G401 (cell line): ENCODE measurements around the gene NMNAT2. TPM values are rescaled to one million over a fixed set of nuclear protein-coding genes. Genes with fewer than 3 reads are reported as not detected.

Source experiments
- DNase-seq: peaks from one replicate; pipeline ENCODE4 v3.0.0-alpha.2; 2015; ENCODE audit warnings: low spot score
- in situ Hi-C: cut with HindIII; loops from 2 replicates; pipeline ENCODE4 v1.10.0; 2016; ENCODE audit warnings: low sequenced_read_pairs, mixed read lengths
- total RNA-seq: library from RNA; depleted of rRNA; stranded (reverse); fragments of >200 nt; shearing (Covaris generic); gene quantifications from 2 replicates; pipeline ENCODE4 v1.2.3, GENCODE V29; 2014; rRNA removed

The NMNAT2 gene
- total RNA-seq, 1 experiment from 2014 or later, result 0.27 TPM

- in situ Hi-C loops, result no loop called here
- DNase-seq, result no peak
Measured at GRCh38 chr1:183210681-183211080, 207.5 kb downstream of the NMNAT2 start.

GRCh38 chr1:183209533-183210158, 208.5 kb downstream of the NMNAT2 start:
- no peak for DNase-seq
- in situ Hi-C loops, result no loop called here

- in situ Hi-C loops, result no loop called here
- DNase-seq, result no peak
Measured at GRCh38 chr1:183206538-183207122, 211.6 kb downstream of the NMNAT2 start.

- no peak for DNase-seq
- in situ Hi-C loops, result no loop called here
Measured at GRCh38 chr1:183205196-183205781, 212.9 kb downstream of the NMNAT2 start.

GRCh38 chr1:183203094-183203493, 215.1 kb downstream of the NMNAT2 start:
- in situ Hi-C loops, result no loop called here

GRCh38 chr1:183200451-183200850, 217.7 kb downstream of the NMNAT2 start:
- no peak for DNase-seq
- in situ Hi-C loops, result no loop called here

More at GRCh38 chr1:183203094-183203493, 215.1 kb downstream of the NMNAT2 start:
- no peak for DNase-seq

- in situ Hi-C loops, result no loop called here
- no peak for DNase-seq
Measured at GRCh38 chr1:183199304-183199703, 218.9 kb downstream of the NMNAT2 start.

GRCh38 chr1:183198463-183198862, 219.7 kb downstream of the NMNAT2 start:
- in situ Hi-C loops, result no loop called here
- DNase-seq, result no peak

Other genes with a start within 250 kb of the NMNAT2 start
- 0.61 and 0.68 TPM in 2 replicates for gene LAMC2, start 232.1 kb downstream of the NMNAT2 start, total RNA-seq
- 25.7 and 32.7 TPM in 2 replicates for gene SMG7, start 54.1 kb upstream of the NMNAT2 start, total RNA-seq
- gene NCF2, start 172.1 kb upstream of the NMNAT2 start, total RNA-seq, result not detected in 2 replicates
- 81.4 and 155 TPM in 2 replicates for gene ARPC5, start 217.4 kb upstream of the NMNAT2 start, total RNA-seq
- not detected in 2 replicates for gene APOBEC4, start 234.9 kb upstream of the NMNAT2 start, total RNA-seq